GM12878 (cell line): ENCODE results near the gene NUP50. TPM values are rescaled to one million over a fixed set of nuclear protein-coding genes. Genes with fewer than 3 reads are reported as not detected.

ENCODE experiments used
- ATAC-seq: fragments of 200-7000 bp; cut with Tn5 transposase; 3 replicates; pipeline ENCODE4 v1.9.1; 2020; ENCODE audit warnings: mild to moderate bottlenecking, moderate library complexity
- BruUV-seq: library from RNA; stranded (reverse); fragments of 400-500 nt; replicated peaks from 2 replicates; lab custom pipeline; 2021; lab: Mats Ljungman, UMichigan
- CTCF ChIA-PET: fragments of 300-600 bp; sonication (Branson Sonifier 250); formaldehyde crosslinking; extraction: SDS; loops from one replicate; lab custom pipeline; 2021; ENCODE audit warnings: inconsistent platforms; lab: Yijun Ruan, JAX
- POLR2A ChIA-PET: fragments of 350-600 bp; formaldehyde crosslinking; extraction: SDS; loops from one replicate; lab custom pipeline; 2021; ENCODE audit warnings: inconsistent platforms; lab: Charles Lee
- RAD21 ChIA-PET: fragments of 300-600 bp; sonication (Branson Sonifier 250); formaldehyde crosslinking; loops from one replicate; lab custom pipeline; 2023; ENCODE audit warnings: antibody characterized with exemption; ENCODE audit not compliant: unreplicated experiment; lab: Charles Lee
- SMC1A ChIA-PET: fragments of 300-600 bp; sonication (Branson Sonifier 250); formaldehyde crosslinking; loops from one replicate; lab custom pipeline; 2023; ENCODE audit not compliant: unreplicated experiment, uncharacterized antibody; lab: Charles Lee
- DNase-seq: peaks from one replicate; pipeline ENCODE4 v3.0.0-alpha.2; 2011; ENCODE audit warnings: low read depth, low spot score
- FAIRE-seq: peaks from 3 replicates; lab custom pipeline; 2011; peaks lifted over from hg19 to GRCh38; lab: Jason Lieb, UNC
- H2AFZ ChIP-seq: 2 replicates; pipeline ENCODE4 v1.6.0; 2011; ENCODE audit warnings: low read depth, low read length, control low read depth; ENCODE audit not compliant: control insufficient read depth
- H3K27ac ChIP-seq: 2 replicates; pipeline ENCODE4 v1.5.1; 2011; ENCODE audit warnings: control low read depth; ENCODE audit not compliant: control insufficient read depth, insufficient read depth
- H3K27me3 ChIP-seq, 2 experiments: replicated peaks in 1 of 2; 2 replicates each; pipeline versions ENCODE4 v1.6.0 to v1.6.1; 2011; ENCODE audit warnings: low read length in 1 of 2; ENCODE audit not compliant: control insufficient read depth in 2 of 2, insufficient read depth in 2 of 2
- H3K36me3 ChIP-seq, 2 experiments: 2 replicates each; pipeline ENCODE4 v1.5.1; 2011; ENCODE audit warnings: low read length in 1 of 2; ENCODE audit not compliant: control insufficient read depth in 2 of 2, insufficient read depth in 2 of 2
- H3K4me1 ChIP-seq: 2 replicates; pipeline ENCODE4 v1.6.1; 2011; ENCODE audit warnings: mild to moderate bottlenecking, low read length, moderate library complexity, mixed read lengths; ENCODE audit not compliant: control insufficient read depth, insufficient read depth
- H3K4me2 ChIP-seq: 2 replicates; pipeline ENCODE4 v1.6.0; 2011; ENCODE audit warnings: control low read depth; ENCODE audit not compliant: control insufficient read depth, insufficient read depth
- H3K4me3 ChIP-seq: fragments of 200-600 bp; sonication (generic); 2 replicates; pipeline ENCODE4 v1.5.1; 2016
- H3K79me2 ChIP-seq: 2 replicates; pipeline ENCODE4 v1.6.0; 2011; ENCODE audit warnings: low read length; ENCODE audit not compliant: control insufficient read depth, insufficient read depth
- H3K9ac ChIP-seq: 2 replicates; pipeline ENCODE4 v1.8.0; 2011; ENCODE audit warnings: low read length, control low read depth, mixed read lengths; ENCODE audit not compliant: control insufficient read depth, insufficient read depth
- H3K9me3 ChIP-seq: replicated peaks from 3 replicates; pipeline ENCODE4 v1.5.1; 2011; ENCODE audit warnings: mild to moderate bottlenecking, low read length; ENCODE audit not compliant: control insufficient read depth, insufficient read depth
- H4K20me1 ChIP-seq: 2 replicates; pipeline ENCODE4 v1.6.0; 2011; ENCODE audit not compliant: control insufficient read depth, insufficient read depth
- ETV6 ChIP-seq, 2 experiments: fragments of 450-650 bp in 1 of 2; IDR thresholded peaks in 1 of 2; conservative IDR thresholded peaks in 1 of 2; 2 replicates each; pipeline ENCODE4 v1.6.1; 2014; ENCODE audit warnings: antibody characterized with exemption in 1 of 2, borderline replicate concordance in 1 of 2, low read depth in 1 of 2, mild to moderate bottlenecking in 1 of 2, moderate library complexity in 1 of 2
- FOXM1 ChIP-seq: IDR thresholded peaks from 2 replicates; pipeline ENCODE4 v1.6.1; 2012; ENCODE audit warnings: low read depth, mild to moderate bottlenecking, inconsistent platforms, low read length, moderate library complexity
- JUND ChIP-seq: IDR thresholded peaks from 2 replicates; pipeline ENCODE4 v1.6.1; 2012; ENCODE audit warnings: low read depth, mild to moderate bottlenecking, low read length, improper control_type of control experiment, moderate library complexity
- MXI1 ChIP-seq: fragments of 150-350 bp; IDR thresholded peaks from 2 replicates; pipeline ENCODE4 v1.6.1; 2011; ENCODE audit warnings: low read depth, mild to moderate bottlenecking, inconsistent platforms, low read length, improper control_type of control experiment
- NBN ChIP-seq: fragments of 450-650 bp; IDR thresholded peaks from 2 replicates; pipeline ENCODE4 v1.6.1; 2016
- NKRF ChIP-seq: fragments of 450-650 bp; conservative IDR thresholded peaks from 2 replicates; pipeline ENCODE4 v1.6.1; 2017; ENCODE audit warnings: mild to moderate bottlenecking, moderate library complexity
- NR2F1 ChIP-seq: fragments of 450-650 bp; conservative IDR thresholded peaks from 2 replicates; pipeline ENCODE4 v1.6.1; 2017; ENCODE audit warnings: mild to moderate bottlenecking
- POLR2AphosphoS2 ChIP-seq: IDR thresholded peaks from 2 replicates; pipeline ENCODE4 v1.6.1; 2011; ENCODE audit warnings: low read depth, mild to moderate bottlenecking, low read length, improper control_type of control experiment, moderate library complexity
- SMAD5 ChIP-seq: IDR thresholded peaks from 2 replicates; pipeline ENCODE4 v1.6.1; 2016; ENCODE audit warnings: antibody characterized with exemption, low read depth
- SPI1 ChIP-seq: IDR thresholded peaks from 2 replicates; pipeline ENCODE4 v1.6.1; 2011; ENCODE audit warnings: low read depth, mild to moderate bottlenecking, low read length, moderate library complexity, borderline replicate concordance; ENCODE audit not compliant: insufficient read depth
- ZBTB11 ChIP-seq: fragments of 450-650 bp; formaldehyde crosslinking; IDR thresholded peaks from 2 replicates; pipeline ENCODE4 v1.5.0; 2022; ENCODE audit warnings: mild to moderate bottlenecking, missing genetic modification characterization
- ZNF384 ChIP-seq: IDR thresholded peaks from 2 replicates; pipeline ENCODE4 v1.6.1; 2012; ENCODE audit warnings: low read depth, mild to moderate bottlenecking, low read length, improper control_type of control experiment, borderline replicate concordance
- WGBS: methylation state at CpG from one replicate; pipeline ENCODE4 v1.1.6; 2016; ENCODE audit warnings: low lambda C conversion rate; ENCODE audit not compliant: insufficient replicate concordance, insufficient coverage; ENCODE audit errors: missing lambda C conversion rate; 5-methylcytosine and 5-hydroxymethylcytosine counted together
- in situ Hi-C: fragments of 300-500 bp; cut with MboI; formaldehyde crosslinking; loops from 9 replicates; pipeline ENCODE4 v1.14.3; 2018; ENCODE audit warnings: mixed read lengths
- intact Hi-C: fragments of 100-400 bp; cut with micrococcal nuclease; formaldehyde crosslinking; loops from one replicate; pipeline ENCODE4 v1.14.2; 2022; ENCODE audit not compliant: unreplicated experiment
- polyA plus RNA-seq, 11 experiments: library from polyadenylated mRNA; depleted of rRNA in 4 of 11; unstranded in 6 of 11; stranded (reverse) in 5 of 11; fragments of >200 nt; fragmentation: Nextera tagmentation in 4 of 11; fragmentation: Illumina TruSeq in 1 of 11; extraction: Ambion mirVana in 4 of 11; extraction: Trizol in 1 of 11; gene quantifications; 1 replicate in 1 of 11; 2 replicates in 10 of 11; pipeline versions ENCODE4 v1.2.1 to v1.2.3, GENCODE V29; 2011 to 2016; ENCODE audit warnings: inconsistent platforms in 2 of 11, missing spikeins in 2 of 11, low read depth in 1 of 11
- total RNA-seq, 4 experiments: library from RNA; depleted of rRNA in 3 of 4; stranded (reverse); fragments of >200 nt in 3 of 4; fragmentation: Illumina TruSeq in 1 of 4; extraction: Trizol in 1 of 4; gene quantifications; 2 replicates each; pipeline versions ENCODE4 v1.2.1 to v1.2.3, GENCODE V29; 2013 to 2021
- TF ChIP-seq, protein P1 (sequence below): fragments of 450-650 bp; formaldehyde crosslinking; IDR thresholded peaks from 2 replicates; pipeline ENCODE4 v1.4.0; 2022; ENCODE audit warnings: mild to moderate bottlenecking, moderate library complexity

The NUP50 gene
- total and polyA plus RNA-seq, 10 of the 15 experiments (the other 5 are each of a cell fraction or from before 2014, with no cell fraction given), result 36.8 to 125 (median 78.8) TPM

DNA sequence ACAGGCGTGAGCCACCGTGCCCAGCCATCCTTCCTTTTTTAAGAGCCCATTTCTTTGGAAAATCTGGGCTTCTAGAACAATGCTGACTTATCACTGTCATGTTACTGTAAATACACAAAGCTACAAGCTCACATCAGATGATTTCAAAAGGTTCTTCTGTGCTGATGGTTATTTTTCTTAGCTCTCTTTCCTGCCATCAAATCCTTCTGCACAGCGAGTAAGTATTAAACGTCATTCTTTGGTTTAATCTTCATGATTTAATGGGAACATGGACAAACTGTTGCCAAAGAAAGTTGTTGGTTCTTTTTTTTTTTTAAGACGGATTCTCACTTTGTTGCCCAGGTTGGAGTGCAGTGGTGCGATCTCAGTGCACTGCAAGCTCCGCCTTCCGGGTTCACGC lies 43.3 kb upstream of the NUP50 start:
- TF ChIP-seq, protein P1, sequence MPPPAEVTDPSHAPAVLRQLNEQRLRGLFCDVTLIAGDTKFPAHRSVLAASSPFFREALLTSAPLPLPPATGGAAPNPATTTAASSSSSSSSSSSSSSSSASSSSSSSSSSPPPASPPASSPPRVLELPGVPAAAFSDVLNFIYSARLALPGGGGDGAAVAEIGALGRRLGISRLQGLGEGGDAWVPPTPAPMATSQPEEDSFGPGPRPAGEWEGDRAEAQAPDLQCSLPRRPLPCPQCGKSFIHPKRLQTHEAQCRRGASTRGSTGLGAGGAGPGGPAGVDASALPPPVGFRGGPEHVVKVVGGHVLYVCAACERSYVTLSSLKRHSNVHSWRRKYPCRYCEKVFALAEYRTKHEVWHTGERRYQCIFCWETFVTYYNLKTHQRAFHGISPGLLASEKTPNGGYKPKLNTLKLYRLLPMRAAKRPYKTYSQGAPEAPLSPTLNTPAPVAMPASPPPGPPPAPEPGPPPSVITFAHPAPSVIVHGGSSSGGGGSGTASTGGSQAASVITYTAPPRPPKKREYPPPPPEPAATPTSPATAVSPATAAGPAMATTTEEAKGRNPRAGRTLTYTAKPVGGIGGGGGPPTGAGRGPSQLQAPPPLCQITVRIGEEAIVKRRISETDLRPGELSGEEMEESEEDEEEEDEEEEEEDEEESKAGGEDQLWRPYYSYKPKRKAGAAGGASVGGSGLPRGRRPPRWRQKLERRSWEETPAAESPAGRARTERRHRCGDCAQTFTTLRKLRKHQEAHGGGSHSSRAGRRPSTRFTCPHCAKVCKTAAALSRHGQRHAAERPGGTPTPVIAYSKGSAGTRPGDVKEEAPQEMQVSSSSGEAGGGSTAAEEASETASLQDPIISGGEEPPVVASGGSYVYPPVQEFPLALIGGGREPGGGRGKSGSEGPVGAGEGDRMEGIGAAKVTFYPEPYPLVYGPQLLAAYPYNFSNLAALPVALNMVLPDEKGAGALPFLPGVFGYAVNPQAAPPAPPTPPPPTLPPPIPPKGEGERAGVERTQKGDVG, result no peak
- TF ChIP-seq NKRF (no peak), SPI1 (no peak), JUND (no peak), NR2F1 (no peak), NBN (no peak), MXI1 (no peak), ZNF384 (no peak), ZBTB11 (CRISPR knock-in tag) (no peak), POLR2AphosphoS2 (no peak), ETV6 (conservative IDR thresholded peaks at IDR 0.05 in 1 of 2, IDR thresholded peaks at IDR 0.05 in 1 of 2; ENCODE audit: borderline replicate concordance in 1 of 2, low read depth in 1 of 2) (no peak), FOXM1 (no peak), SMAD5 (no peak)
- ChIA-PET SMC1A (interaction anchor here (1.9 kb wide), 1 partner anchor 21 kb away, joined by 5 read pairs; no protein-coding TSS in a partner anchor), RAD21 (no interaction called here), CTCF (interaction anchor here (0.6 kb wide), 2 partner anchors 24 to 86 kb away, joined by 3 read pairs; no protein-coding TSS in a partner anchor), POLR2A (no interaction called here)
- Histone ChIP-seq H4K20me1 (no peaks in the 10 kb centered on the region), H3K79me2 (no peaks in the 10 kb centered on the region), H3K4me3 (no peak overlapping the region), H3K4me1 (no peaks in the 10 kb centered on the region), H2AFZ (no peak overlapping the region), H3K9ac (no peak overlapping the region), H3K36me3 (no peaks in the 10 kb centered on the region), H3K27me3 (no peaks in the 10 kb centered on the region), H3K9me3 (no peaks in the 10 kb centered on the region; the same call in 2 of the 3 replicates), H3K4me2 (no peak overlapping the region), H3K27ac (no peak overlapping the region)
- WGBS, result 51% methylated on average over 9 of the region's 9 CpGs
- ATAC-seq (no peak), DNase-seq (no peak), FAIRE-seq (no peak)
- intact Hi-C loops, result no loop called here
- in situ Hi-C loops, result no loop called here
- BruUV-seq, result no TSS peak
